Right atrium auricular region (tissue), 2 donors: ENCODE results near the gene FXYD3. TPM values are rescaled to one million over a fixed set of nuclear protein-coding genes. Genes with fewer than 3 reads are reported as not detected.
A peak's percentile ranks its signal among the peaks of the same experiment; 100 is the strongest.

Source experiments
- DNase-seq: peaks from one replicate; pipeline ENCODE4 v3.0.0-alpha.2; 2019; ENCODE audit warnings: low spot score
- H3K27ac ChIP-seq, 2 donors: fragments of 200-600 bp; sonication (generic); 1 replicate in 1 of 2; 2 replicates in 1 of 2; pipeline ENCODE4 v1.5.1; 2016 to 2019
- H3K27me3 ChIP-seq, 2 donors: fragments of 200-600 bp; sonication (generic); one replicate each; pipeline versions ENCODE4 v1.5.1 to v1.6.0; 2017 to 2019
- H3K36me3 ChIP-seq: fragments of 200-600 bp; sonication (generic); one replicate; pipeline ENCODE4 v1.5.1; 2016
- H3K4me1 ChIP-seq, 2 donors: fragments of 200-600 bp; sonication (generic); one replicate each; pipeline versions ENCODE4 v1.5.1 to v1.6.0; 2017 to 2019
- H3K4me3 ChIP-seq, 2 donors: fragments of 200-600 bp; sonication (generic); 1 replicate in 1 of 2; 2 replicates in 1 of 2; pipeline ENCODE4 v1.5.1; 2017 to 2019; ENCODE audit warnings: mild to moderate bottlenecking in 1 of 2, moderate library complexity in 1 of 2
- H3K9me3 ChIP-seq, 2 donors: fragments of 200-600 bp; sonication (generic); one replicate each; pipeline ENCODE4 v1.5.1; 2019
- total RNA-seq, 2 donors: library from RNA; depleted of rRNA; stranded (reverse); fragments of >200 nt; gene quantifications; one replicate each; pipeline ENCODE4 v1.1.0, GENCODE V29; 2016
- TF ChIP-seq, protein P1 (sequence below), 2 donors: fragments of 200-600 bp; sonication (generic); IDR thresholded peaks; one replicate each; pipeline ENCODE4 v1.5.1; 2019; ENCODE audit warnings: antibody characterized with exemption in 2 of 2

Gene FXYD3
- total RNA-seq, 2 donors from 2014 or later: 0.98 to 1.6 TPM

DNA sequence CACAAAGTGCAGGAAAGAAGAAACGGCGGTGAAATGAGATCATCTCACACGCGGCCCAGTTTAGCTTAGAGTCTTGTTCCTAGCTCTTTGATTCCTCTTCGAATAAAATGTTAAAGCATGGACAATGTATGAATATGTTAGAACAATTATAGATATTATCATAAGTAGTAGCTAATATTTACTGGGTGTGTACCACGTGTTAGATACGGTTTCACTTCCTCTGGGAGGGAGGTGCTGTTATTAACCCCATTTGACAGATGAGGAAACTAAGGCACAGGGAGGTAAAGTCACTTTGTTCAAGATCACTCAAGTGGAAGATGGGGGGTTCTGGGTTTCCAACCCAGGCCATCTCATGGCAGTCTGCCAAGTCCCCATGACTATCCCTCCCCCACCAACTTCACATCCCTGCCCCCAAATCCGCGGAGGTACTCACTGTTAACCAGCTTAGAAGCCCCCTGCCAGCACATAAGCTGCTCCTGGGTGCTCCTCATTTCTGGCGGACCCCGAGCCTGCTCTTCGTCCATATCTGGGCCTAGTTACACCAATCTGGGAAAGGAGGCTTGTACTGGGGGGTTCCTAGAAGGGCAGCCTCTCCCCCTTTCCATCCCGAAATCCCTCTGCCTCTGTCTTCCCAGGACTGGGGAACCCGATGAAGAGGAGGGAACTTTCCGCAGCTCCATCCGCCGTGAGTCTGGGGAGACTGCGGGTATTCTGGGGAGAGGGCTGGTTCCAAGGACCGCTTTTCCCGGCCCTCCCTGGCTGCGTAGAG is 26.4 kb downstream of the FXYD3 start:
- peaks cover 0 to 69% of the 10 kb centered on the region in 2 donors for H3K4me1 ChIP-seq
- H3K4me3 ChIP-seq: peak overlapping the region in 1 of 2 donors; percentile 32
- TF ChIP-seq, protein P1, sequence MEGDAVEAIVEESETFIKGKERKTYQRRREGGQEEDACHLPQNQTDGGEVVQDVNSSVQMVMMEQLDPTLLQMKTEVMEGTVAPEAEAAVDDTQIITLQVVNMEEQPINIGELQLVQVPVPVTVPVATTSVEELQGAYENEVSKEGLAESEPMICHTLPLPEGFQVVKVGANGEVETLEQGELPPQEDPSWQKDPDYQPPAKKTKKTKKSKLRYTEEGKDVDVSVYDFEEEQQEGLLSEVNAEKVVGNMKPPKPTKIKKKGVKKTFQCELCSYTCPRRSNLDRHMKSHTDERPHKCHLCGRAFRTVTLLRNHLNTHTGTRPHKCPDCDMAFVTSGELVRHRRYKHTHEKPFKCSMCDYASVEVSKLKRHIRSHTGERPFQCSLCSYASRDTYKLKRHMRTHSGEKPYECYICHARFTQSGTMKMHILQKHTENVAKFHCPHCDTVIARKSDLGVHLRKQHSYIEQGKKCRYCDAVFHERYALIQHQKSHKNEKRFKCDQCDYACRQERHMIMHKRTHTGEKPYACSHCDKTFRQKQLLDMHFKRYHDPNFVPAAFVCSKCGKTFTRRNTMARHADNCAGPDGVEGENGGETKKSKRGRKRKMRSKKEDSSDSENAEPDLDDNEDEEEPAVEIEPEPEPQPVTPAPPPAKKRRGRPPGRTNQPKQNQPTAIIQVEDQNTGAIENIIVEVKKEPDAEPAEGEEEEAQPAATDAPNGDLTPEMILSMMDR (IDR thresholded peaks at IDR 0.05): no peak
- H3K27ac ChIP-seq: peak overlapping the region; percentile 4 to 39
- no peaks in the 10 kb centered on the region for H3K27me3 ChIP-seq
- H3K36me3 ChIP-seq: no peaks in the 10 kb centered on the region
- H3K9me3 ChIP-seq: no peaks in the 10 kb centered on the region
- no peak for DNase-seq

DNA sequence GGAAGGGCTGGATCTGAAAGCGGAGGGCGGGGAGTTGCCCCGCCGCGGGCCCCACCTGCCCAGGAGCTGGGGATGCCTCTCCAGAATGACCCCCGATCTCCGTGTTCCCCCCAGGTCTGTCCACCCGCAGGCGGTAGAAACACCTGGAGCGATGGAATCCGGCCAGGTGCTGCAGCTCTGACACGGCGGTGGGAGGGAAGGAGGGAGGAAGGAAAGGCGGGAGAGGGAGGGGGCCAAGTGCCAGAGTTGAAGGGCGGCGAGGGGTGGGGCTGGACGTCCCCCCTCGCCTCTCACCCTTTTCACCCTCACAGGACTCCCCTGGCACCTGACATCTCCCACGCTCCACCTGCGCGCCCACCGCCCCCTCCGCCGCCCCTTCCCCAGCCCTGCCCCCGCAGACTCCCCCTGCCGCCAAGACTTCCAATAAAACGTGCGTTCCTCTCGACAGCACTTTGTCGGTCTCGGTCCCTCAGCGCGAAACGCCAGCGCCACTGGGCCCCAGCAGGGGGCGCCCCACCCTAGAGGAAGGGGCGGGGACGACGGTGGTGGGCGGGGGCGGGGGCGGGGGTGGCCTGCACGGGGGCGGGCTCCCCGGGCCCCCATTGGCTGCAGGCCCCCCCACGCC is 27.1 kb downstream of the FXYD3 start:
- no peaks in the 10 kb centered on the region for H3K27me3 ChIP-seq
- TF ChIP-seq, protein P1 (IDR thresholded peaks at IDR 0.05): peak; percentile 55 to 84
- H3K4me3 ChIP-seq: no peak overlapping the region

DNA sequence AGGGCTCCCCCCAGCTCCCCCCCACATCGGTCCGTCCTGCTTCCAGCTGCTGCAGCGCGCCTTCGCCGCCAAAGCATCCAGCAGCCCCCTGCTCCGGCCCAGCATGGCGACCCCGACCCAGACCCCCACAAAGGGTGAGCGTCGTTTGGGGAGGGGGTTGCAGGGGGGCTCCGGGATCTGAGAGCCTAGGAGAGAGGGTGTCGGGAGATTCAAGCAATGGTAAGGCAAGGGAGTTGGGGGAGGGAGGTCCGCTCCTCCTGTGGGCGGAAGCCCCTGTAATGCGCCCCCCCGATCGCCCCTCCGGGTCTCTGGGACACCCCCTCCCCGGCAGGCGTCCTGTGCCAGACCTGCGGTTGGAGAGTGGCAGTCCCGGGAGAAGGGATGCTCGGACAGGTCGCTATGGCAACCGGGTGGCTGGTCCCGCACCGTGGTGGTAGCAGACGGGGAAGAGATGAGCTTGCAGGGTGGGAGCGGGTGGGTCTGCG is 27.6 kb downstream of the FXYD3 start, which contains the start of gene FXYD7:
Gene FXYD7 (plus strand): TSS at position 25 of the 485 bp plus-strand sequence. CDS start 79 bp downstream, at position 104.
- no peaks in the 10 kb centered on the region for H3K27me3 ChIP-seq
- no peaks in the 10 kb centered on the region for H3K36me3 ChIP-seq
- peaks cover 0 to 57% of the 10 kb centered on the region in 2 donors for H3K4me1 ChIP-seq
- TF ChIP-seq, protein P1 (IDR thresholded peaks at IDR 0.05): peak; percentile 3 to 9
- no peak within 1 kb of the TSS for H3K27ac ChIP-seq
- no peak within 1 kb of the TSS for H3K4me3 ChIP-seq
- no peak for DNase-seq
- no peaks in the 10 kb centered on the region for H3K9me3 ChIP-seq

More for the DNA sequence above, 27.1 kb downstream of the FXYD3 start:
- H3K9me3 ChIP-seq: no peaks in the 10 kb centered on the region
- peaks cover 0 to 62% of the 10 kb centered on the region in 2 donors for H3K4me1 ChIP-seq
- no peak overlapping the region for H3K27ac ChIP-seq
- DNase-seq: no peak
- no peaks in the 10 kb centered on the region for H3K36me3 ChIP-seq

DNA sequence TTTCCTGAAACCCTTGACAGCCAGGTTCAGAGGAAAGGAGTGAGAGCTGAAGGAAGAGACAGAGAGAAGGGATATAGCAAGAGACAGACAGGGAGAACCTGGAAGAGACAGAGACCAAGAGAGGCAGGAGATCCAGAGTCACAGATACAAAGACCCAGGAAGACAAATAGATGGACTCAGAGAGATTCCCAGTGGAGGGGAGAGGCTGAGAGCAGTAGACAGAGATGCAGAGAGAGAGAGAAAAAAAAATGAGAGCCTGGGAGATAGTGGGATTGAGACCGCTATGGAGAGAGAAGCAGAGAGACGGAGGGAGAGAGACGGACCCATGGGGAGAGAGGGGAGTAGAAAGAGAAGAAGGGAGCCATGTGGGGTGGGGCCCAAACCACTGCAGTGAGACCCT is 28.2 kb downstream of the FXYD3 start:
- no peaks in the 10 kb centered on the region for H3K27me3 ChIP-seq
- no peaks in the 10 kb centered on the region for H3K9me3 ChIP-seq
- TF ChIP-seq, protein P1 (IDR thresholded peaks at IDR 0.05): no peak
- H3K27ac ChIP-seq: no peak overlapping the region
- H3K4me3 ChIP-seq: no peak overlapping the region
- H3K4me1 ChIP-seq: peaks cover 0 to 52% of the 10 kb centered on the region in 2 donors
- no peak for DNase-seq
- no peaks in the 10 kb centered on the region for H3K36me3 ChIP-seq

DNA sequence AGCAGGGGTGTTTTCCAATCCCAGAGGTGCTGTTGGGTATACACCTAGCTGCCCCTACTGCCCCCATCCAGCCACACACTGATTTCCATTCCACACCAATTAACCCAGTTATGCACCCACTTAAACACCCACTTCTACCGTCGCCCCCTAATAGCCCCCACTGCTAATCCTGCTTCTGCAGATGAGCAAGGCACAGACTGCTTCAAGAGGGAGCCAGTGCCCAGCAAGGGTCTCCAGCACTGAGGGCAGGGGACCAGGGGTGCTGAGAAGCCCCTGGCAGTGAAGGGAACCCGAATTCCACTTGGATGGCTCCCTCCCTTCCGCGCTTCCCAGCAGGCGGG is 28.6 kb downstream of the FXYD3 start:
- DNase-seq: no peak
- Histone ChIP-seq H3K4me3 (no peak overlapping the region), H3K27me3 (no peaks in the 10 kb centered on the region), H3K27ac (no peak overlapping the region), H3K4me1 (peaks cover 0 to 48% of the 10 kb centered on the region in 2 donors), H3K36me3 (no peaks in the 10 kb centered on the region), H3K9me3 (no peaks in the 10 kb centered on the region)
- TF ChIP-seq, protein P1 (IDR thresholded peaks at IDR 0.05): no peak
